Chondrocyte (in vitro differentiated cells): ENCODE results near the gene SYNE3. TPM values are rescaled to one million over a fixed set of nuclear protein-coding genes. Genes with fewer than 3 reads are reported as not detected.

Experiments used
- DNase-seq: peaks from one replicate; pipeline ENCODE4 v3.0.0; 2021; ENCODE audit warnings: mixed read lengths, low spot score
- H3K27ac Mint-ChIP-seq: one replicate; pipeline ENCODE4 v1.8.0; 2021; ENCODE audit warnings: mild to moderate bottlenecking, moderate library complexity, mixed read lengths; ENCODE audit not compliant: unreplicated experiment
- H3K27me3 Mint-ChIP-seq: 2 replicates; pipeline ENCODE4 v1.8.0; 2021; ENCODE audit warnings: low read depth, mixed read lengths
- H3K36me3 Mint-ChIP-seq: 2 replicates; pipeline ENCODE4 v1.8.0; 2021; ENCODE audit warnings: low read depth, mixed read lengths
- H3K4me1 Mint-ChIP-seq: 2 replicates; pipeline ENCODE4 v1.8.0; 2021; ENCODE audit warnings: low read depth, mild to moderate bottlenecking, mixed read lengths
- H3K4me3 Mint-ChIP-seq: one replicate; pipeline ENCODE4 v1.8.0; 2021; ENCODE audit warnings: mild to moderate bottlenecking, moderate library complexity, mixed read lengths; ENCODE audit not compliant: unreplicated experiment
- H3K9me3 Mint-ChIP-seq: 2 replicates; pipeline ENCODE4 v1.8.0; 2021; ENCODE audit warnings: low read depth, mixed read lengths
- CTCF ChIP-seq: fragments of 200-600 bp; sonication (generic); IDR thresholded peaks from 2 replicates; pipeline ENCODE4 v1.5.0; 2021; ENCODE audit warnings: antibody characterized with exemption, mild to moderate bottlenecking, moderate library complexity
- total RNA-seq: library from RNA; stranded (reverse); gene quantifications from 3 replicates; pipeline ENCODE4 v1.2.1, GENCODE V29; 2021

Gene SYNE3
- total RNA-seq, 1 donor from 2014 or later = 22.3 TPM

- Mint-ChIP-seq H3K4me1 (peaks cover 47% of the 10 kb centered on the region), H3K27ac (peak overlapping the region; percentile 82), H3K27me3 (no peaks in the 10 kb centered on the region), H3K9me3 (no peaks in the 10 kb centered on the region), H3K36me3 (peaks cover 5% of the 10 kb centered on the region), H3K4me3 (no peak overlapping the region)
- no peak for TF ChIP-seq CTCF
- DNase-seq = no peak
Observed at GRCh38 chr14:95504135-95505029, 12.1 kb downstream of the SYNE3 start.

GRCh38 chr14:95503365-95504134 lies 12.9 kb downstream of the SYNE3 start:
- TF ChIP-seq CTCF = no peak
- Mint-ChIP-seq H3K9me3 (no peaks in the 10 kb centered on the region), H3K36me3 (peaks cover 5% of the 10 kb centered on the region), H3K4me3 (no peak overlapping the region), H3K4me1 (peaks cover 51% of the 10 kb centered on the region), H3K27me3 (no peaks in the 10 kb centered on the region), H3K27ac (no peak overlapping the region)
- DNase-seq = no peak

- no peak for DNase-seq
- H3K27me3 Mint-ChIP-seq = no peaks in the 10 kb centered on the region
- H3K9me3 Mint-ChIP-seq = no peaks in the 10 kb centered on the region
- H3K4me3 Mint-ChIP-seq = no peak overlapping the region
- TF ChIP-seq CTCF = no peak
- peaks cover 45% of the 10 kb centered on the region for H3K4me1 Mint-ChIP-seq
- no peak overlapping the region for H3K27ac Mint-ChIP-seq
- peaks cover 5% of the 10 kb centered on the region for H3K36me3 Mint-ChIP-seq
Observed at GRCh38 chr14:95502381-95502950, 14.0 kb downstream of the SYNE3 start.

GRCh38 chr14:95500772-95501401 lies 15.6 kb downstream of the SYNE3 start:
- TF ChIP-seq CTCF = no peak
- peaks cover 5% of the 10 kb centered on the region for H3K36me3 Mint-ChIP-seq
- no peaks in the 10 kb centered on the region for H3K27me3 Mint-ChIP-seq
- H3K4me1 Mint-ChIP-seq = peaks cover 52% of the 10 kb centered on the region
- peak overlapping the region; percentile 73 for H3K27ac Mint-ChIP-seq
- H3K4me3 Mint-ChIP-seq = no peak overlapping the region
- no peak for DNase-seq
- H3K9me3 Mint-ChIP-seq = no peaks in the 10 kb centered on the region

GRCh38 chr14:95500201-95500681 lies 16.2 kb downstream of the SYNE3 start:
- TF ChIP-seq CTCF = no peak
- Mint-ChIP-seq H3K4me1 (peaks cover 53% of the 10 kb centered on the region), H3K27ac (no peak overlapping the region)

More at GRCh38 chr14:95500201-95500681, 16.2 kb downstream of the SYNE3 start:
- Mint-ChIP-seq H3K27me3 (no peaks in the 10 kb centered on the region), H3K9me3 (no peaks in the 10 kb centered on the region), H3K4me3 (no peak overlapping the region), H3K36me3 (peaks cover 5% of the 10 kb centered on the region)
- no peak for DNase-seq
